ENCODE results near the gene CD48.

Gene CD48

GRCh38 chr1:160747717-160748116 is 36.1 kb upstream of the CD48 start:
- no peak for TF ChIP-seq CTCF (IDR thresholded peaks at IDR 0.05)
- no peak for DNase-seq (ENCODE audit: low spot score)
- Histone ChIP-seq H3K4me3 (no peak overlapping the region), H3K27ac (no peak overlapping the region)

- TF ChIP-seq CTCF (IDR thresholded peaks at IDR 0.05), result no peak
- no peak for DNase-seq (ENCODE audit: low spot score)
- H3K27ac ChIP-seq, result no peak overlapping the region
- no peak overlapping the region for H3K4me3 ChIP-seq
Measured at GRCh38 chr1:160746836-160747500, 35.3 kb upstream of the CD48 start.

GRCh38 chr1:160745551-160745950 is 33.9 kb upstream of the CD48 start:
- H3K27ac ChIP-seq, result no peak overlapping the region
- H3K4me3 ChIP-seq, result no peak overlapping the region
- no peak for DNase-seq (ENCODE audit: low spot score)
- TF ChIP-seq CTCF (IDR thresholded peaks at IDR 0.05), result no peak

- no peak for DNase-seq (ENCODE audit: low spot score)
- Histone ChIP-seq H3K27ac (no peak overlapping the region), H3K4me3 (no peak overlapping the region)
- TF ChIP-seq CTCF (IDR thresholded peaks at IDR 0.05), result no peak
Measured at GRCh38 chr1:160744852-160745520, 33.4 kb upstream of the CD48 start.

GRCh38 chr1:160744199-160744851 is 32.7 kb upstream of the CD48 start:
- Histone ChIP-seq H3K4me3 (no peak overlapping the region), H3K27ac (no peak overlapping the region)
- DNase-seq (ENCODE audit: low spot score), result no peak
- TF ChIP-seq CTCF (IDR thresholded peaks at IDR 0.05), result no peak

- TF ChIP-seq CTCF (IDR thresholded peaks at IDR 0.05), result no peak
- DNase-seq (ENCODE audit: low spot score), result no peak
- H3K27ac ChIP-seq, result no peak overlapping the region
- no peak overlapping the region for H3K4me3 ChIP-seq
Measured at GRCh38 chr1:160743266-160743665, 31.6 kb upstream of the CD48 start.
